Measurements from ENCODE around the gene CNRIP1.
A peak's percentile ranks its signal among the peaks of the same experiment; 100 is the strongest.

The CNRIP1 gene

GRCh38 chr2:68251187-68251854 is 68.4 kb downstream of the CNRIP1 start:
- peak; percentile 50 to 61 for DNase-seq (ENCODE audit: low read depth in 2 of 2)

- DNase-seq (ENCODE audit: low read depth in 2 of 2) = no peak
These were observed 69.0 kb downstream of the CNRIP1 start for GRCh38 chr2:68250652-68251186.

GRCh38 chr2:68250196-68250595 is 69.6 kb downstream of the CNRIP1 start:
- DNase-seq (ENCODE audit: low read depth in 2 of 2) = no peak

- DNase-seq (ENCODE audit: low read depth in 2 of 2) = no peak
These were observed 70.9 kb downstream of the CNRIP1 start for GRCh38 chr2:68248806-68249205.

GRCh38 chr2:68248361-68248760 is 71.4 kb downstream of the CNRIP1 start:
- no peak for DNase-seq (ENCODE audit: low read depth in 2 of 2)

GRCh38 chr2:68246396-68246795 is 73.4 kb downstream of the CNRIP1 start:
- DNase-seq (ENCODE audit: low read depth in 2 of 2) = no peak

- no peak for DNase-seq (ENCODE audit: low read depth in 2 of 2)
These were observed 74.1 kb downstream of the CNRIP1 start for GRCh38 chr2:68245672-68246071.

GRCh38 chr2:68245066-68245465 is 74.7 kb downstream of the CNRIP1 start:
- no peak for DNase-seq (ENCODE audit: low read depth in 2 of 2)

- no peak for DNase-seq (ENCODE audit: low read depth in 2 of 2)
These were observed 75.3 kb downstream of the CNRIP1 start for GRCh38 chr2:68244456-68244855.

All from stimulated activated CD8-positive, alpha-beta memory T cell treated with anti-CD3 and anti-CD28 coated beads, Interleukin-15, amount 100 ng/mL, for 4 hours (primary cell).